GM18517 (cell line): ENCODE results near the gene VCPKMT.
"Not testable (repeated sequence)": the region's sequence is repeated elsewhere in the genome, so short reads cannot be mapped to it uniquely, and the experiment has no call there.

Experiments used
- ATAC-seq: cut with Tn5 transposase; IDR thresholded peaks from one replicate; pipeline ENCODE4 v1.9.1; 2021; ENCODE audit warnings: mild to moderate bottlenecking, moderate library complexity; ENCODE audit not compliant: unreplicated experiment

The VCPKMT gene

GRCh38 chr14:50093496-50093895, 22.9 kb downstream of the VCPKMT start:
- no peak for ATAC-seq

GRCh38 chr14:50092006-50092555, 24.3 kb downstream of the VCPKMT start:
- ATAC-seq: no peak

- no peak for ATAC-seq
Measured at GRCh38 chr14:50091240-50091913, 25.0 kb downstream of the VCPKMT start.

GRCh38 chr14:50089208-50089607, 27.2 kb downstream of the VCPKMT start:
- ATAC-seq: no peak

GRCh38 chr14:50088731-50089130, 27.6 kb downstream of the VCPKMT start:
- no peak for ATAC-seq

- ATAC-seq: no peak
Measured at GRCh38 chr14:50088117-50088515, 28.3 kb downstream of the VCPKMT start.

- ATAC-seq: no peak
Measured at GRCh38 chr14:50087341-50088116, 28.8 kb downstream of the VCPKMT start.

- no peak for ATAC-seq
Measured at GRCh38 chr14:50086321-50086711, 30.1 kb downstream of the VCPKMT start.

GRCh38 chr14:50085570-50086320, 30.6 kb downstream of the VCPKMT start:
- peak; percentile 56 for ATAC-seq

- no peak for ATAC-seq
Measured at GRCh38 chr14:50084666-50085065, 31.7 kb downstream of the VCPKMT start.

GRCh38 chr14:50083467-50084337, 32.7 kb downstream of the VCPKMT start:
- ATAC-seq: peak; percentile 38

GRCh38 chr14:50082784-50083466, 33.4 kb downstream of the VCPKMT start:
- peak; percentile 72 for ATAC-seq

GRCh38 chr14:50082308-50082742, 34.0 kb downstream of the VCPKMT start:
- no peak for ATAC-seq

- ATAC-seq: not testable (repeated sequence)
Measured at GRCh38 chr14:50079103-50079502, 37.3 kb downstream of the VCPKMT start.

- ATAC-seq: not testable (repeated sequence)
Measured at GRCh38 chr14:50073663-50074062, 42.7 kb downstream of the VCPKMT start.

- no peak for ATAC-seq
Measured at GRCh38 chr14:50072395-50072794, 44.0 kb downstream of the VCPKMT start.

GRCh38 chr14:50070840-50071548, 45.4 kb downstream of the VCPKMT start:
- no peak for ATAC-seq

GRCh38 chr14:50070230-50070629, 46.1 kb downstream of the VCPKMT start:
- ATAC-seq: no peak

GRCh38 chr14:50069325-50069724, 47.0 kb downstream of the VCPKMT start:
- no peak for ATAC-seq
